Measurements from ENCODE around the gene SPEF2. TPM values are rescaled to one million over a fixed set of nuclear protein-coding genes. Genes with fewer than 3 reads are reported as not detected.
"Not testable (repeated sequence)": the region's sequence is repeated elsewhere in the genome, so short reads cannot be mapped to it uniquely, and the experiment has no call there.

Gene SPEF2
- total RNA-seq, 2 experiments from 2014 or later = 3.2 TPM

- H3K4me3 Mint-ChIP-seq = no peak overlapping the region
Observed at GRCh38 chr5:35668319-35668718, 50.7 kb downstream of the SPEF2 start.

GRCh38 chr5:35668794-35669193 is 51.1 kb downstream of the SPEF2 start:
- peak overlapping the region; percentile 93 for H3K27ac Mint-ChIP-seq
- peaks cover 18% of the 10 kb centered on the region for H3K4me1 ChIP-seq (ENCODE audit: insufficient read depth, low read length)
- POLR2A ChIA-PET = interaction anchor here (1.2 to 2.1 kb wide), 3 partner anchors 10 to 185 kb away, joined by 3 to 9 read pairs (median 3); no protein-coding TSS in a partner anchor
- DNase-seq (no peak), ATAC-seq (ENCODE audit: poor library complexity) (no peak)
- H3K4me3 ChIP-seq (ENCODE audit: low read length) = no peak overlapping the region
- peaks cover 96% of the 10 kb centered on the region for H3K4me1 Mint-ChIP-seq (ENCODE audit: low read depth)
- TF ChIP-seq, protein P1, sequence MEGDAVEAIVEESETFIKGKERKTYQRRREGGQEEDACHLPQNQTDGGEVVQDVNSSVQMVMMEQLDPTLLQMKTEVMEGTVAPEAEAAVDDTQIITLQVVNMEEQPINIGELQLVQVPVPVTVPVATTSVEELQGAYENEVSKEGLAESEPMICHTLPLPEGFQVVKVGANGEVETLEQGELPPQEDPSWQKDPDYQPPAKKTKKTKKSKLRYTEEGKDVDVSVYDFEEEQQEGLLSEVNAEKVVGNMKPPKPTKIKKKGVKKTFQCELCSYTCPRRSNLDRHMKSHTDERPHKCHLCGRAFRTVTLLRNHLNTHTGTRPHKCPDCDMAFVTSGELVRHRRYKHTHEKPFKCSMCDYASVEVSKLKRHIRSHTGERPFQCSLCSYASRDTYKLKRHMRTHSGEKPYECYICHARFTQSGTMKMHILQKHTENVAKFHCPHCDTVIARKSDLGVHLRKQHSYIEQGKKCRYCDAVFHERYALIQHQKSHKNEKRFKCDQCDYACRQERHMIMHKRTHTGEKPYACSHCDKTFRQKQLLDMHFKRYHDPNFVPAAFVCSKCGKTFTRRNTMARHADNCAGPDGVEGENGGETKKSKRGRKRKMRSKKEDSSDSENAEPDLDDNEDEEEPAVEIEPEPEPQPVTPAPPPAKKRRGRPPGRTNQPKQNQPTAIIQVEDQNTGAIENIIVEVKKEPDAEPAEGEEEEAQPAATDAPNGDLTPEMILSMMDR (IDR thresholded peaks at IDR 0.05) = no peak
- no peak overlapping the region for H3K4me3 Mint-ChIP-seq
- H3K36me3 Mint-ChIP-seq (ENCODE audit: low read depth) = peaks cover 52% of the 10 kb centered on the region
- peaks cover 3% of the 10 kb centered on the region for H3K9me3 Mint-ChIP-seq
- no peaks in the 10 kb centered on the region for H3K27me3 Mint-ChIP-seq
- intact Hi-C loops (cut with DNase I, micrococcal nuclease) = no loop called here
- CTCF ChIA-PET = interaction anchor here (2.0 to 4.6 kb wide), 2 partner anchors 17 to 256 kb away, joined by 7 to 27 read pairs; no protein-coding TSS in a partner anchor
- no peaks in the 10 kb centered on the region for H3K36me3 ChIP-seq (ENCODE audit: insufficient read depth, low read length)
- H3K9me3 ChIP-seq (ENCODE audit: control insufficient read depth in 1 of 2, insufficient read depth in 1 of 2, low read length in 2 of 2) = no peaks in the 10 kb centered on the region
- H3K27ac ChIP-seq (ENCODE audit: low read depth in 1 of 2, low read length in 2 of 2) = no peak overlapping the region
- H3K27me3 ChIP-seq (ENCODE audit: control insufficient read depth in 1 of 2, insufficient read depth in 2 of 2, low read length in 2 of 2) = no peaks in the 10 kb centered on the region

More at GRCh38 chr5:35668319-35668718, 50.7 kb downstream of the SPEF2 start:
- no peaks in the 10 kb centered on the region for H3K27me3 Mint-ChIP-seq
- H3K4me1 Mint-ChIP-seq (ENCODE audit: low read depth) = peaks cover 96% of the 10 kb centered on the region
- H3K27ac Mint-ChIP-seq = peak overlapping the region; percentile 93
- ChIA-PET CTCF (interaction anchor here (2.0 to 4.6 kb wide), 2 partner anchors 17 to 257 kb away, joined by 7 to 27 read pairs; no protein-coding TSS in a partner anchor), POLR2A (interaction anchor here (1.2 kb wide), 1 partner anchor 11 kb away, joined by 3 read pairs; no protein-coding TSS in a partner anchor)
- peaks cover 3% of the 10 kb centered on the region for H3K9me3 Mint-ChIP-seq
- TF ChIP-seq, protein P1 (IDR thresholded peaks at IDR 0.05) = no peak
- no peak for DNase-seq
- intact Hi-C loops (cut with DNase I, micrococcal nuclease) = no loop called here
- no peak for ATAC-seq (ENCODE audit: poor library complexity)
- no peaks in the 10 kb centered on the region for H3K9me3 ChIP-seq (ENCODE audit: control insufficient read depth in 1 of 2, insufficient read depth in 1 of 2, low read length in 2 of 2)
- no peak overlapping the region for H3K4me3 ChIP-seq (ENCODE audit: low read length)
- peak overlapping the region in 1 of 2 donors; percentile 6 for H3K27ac ChIP-seq (ENCODE audit: low read depth in 1 of 2, low read length in 2 of 2)
- H3K36me3 ChIP-seq (ENCODE audit: insufficient read depth, low read length) = no peaks in the 10 kb centered on the region
- H3K36me3 Mint-ChIP-seq (ENCODE audit: low read depth) = peaks cover 57% of the 10 kb centered on the region
- no peaks in the 10 kb centered on the region for H3K27me3 ChIP-seq (ENCODE audit: control insufficient read depth in 1 of 2, insufficient read depth in 2 of 2, low read length in 2 of 2)
- H3K4me1 ChIP-seq (ENCODE audit: insufficient read depth, low read length) = peaks cover 15% of the 10 kb centered on the region

DNA sequence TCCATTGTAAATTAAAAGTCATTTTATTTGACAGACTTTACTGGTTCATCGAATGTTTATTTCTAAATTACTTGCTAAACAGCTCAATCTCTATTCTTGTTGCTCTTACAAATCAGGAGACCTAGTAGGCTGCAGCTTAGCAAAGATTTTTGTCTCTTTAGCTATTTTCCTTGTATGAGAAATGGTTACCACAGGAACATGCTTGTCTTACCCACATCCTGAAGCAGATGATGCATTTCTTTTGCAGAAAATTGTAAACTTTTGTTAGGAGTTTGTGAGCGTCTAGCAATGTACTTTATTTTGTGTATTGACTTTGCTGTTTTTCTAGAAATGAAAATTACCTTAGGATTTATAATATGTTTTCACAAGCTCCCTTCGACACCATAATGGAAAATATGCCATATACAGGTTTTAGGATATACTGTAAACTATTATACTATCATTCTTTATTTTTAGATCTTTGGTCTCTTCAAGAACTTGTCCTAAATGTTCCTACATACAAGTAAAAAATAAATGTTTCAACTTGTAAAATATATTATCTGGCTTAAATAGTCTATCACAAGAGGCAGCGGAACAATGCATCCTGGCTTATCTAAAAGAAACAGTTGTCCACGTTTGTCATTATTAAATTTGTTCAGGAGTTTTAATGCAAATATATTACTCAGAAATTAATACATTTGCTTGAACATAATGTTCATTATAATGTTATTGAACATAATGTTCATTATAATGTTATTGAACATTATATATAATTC is 54.1 kb downstream of the SPEF2 start:
- Histone ChIP-seq H3K27ac (ENCODE audit: low read depth in 1 of 2, low read length in 2 of 2) (peak overlapping the region in 1 of 2 donors; percentile 60), H3K27me3 (ENCODE audit: control insufficient read depth in 1 of 2, insufficient read depth in 2 of 2, low read length in 2 of 2) (no peaks in the 10 kb centered on the region), H3K9me3 (ENCODE audit: control insufficient read depth in 1 of 2, insufficient read depth in 1 of 2, low read length in 2 of 2) (no peaks in the 10 kb centered on the region), H3K36me3 (ENCODE audit: insufficient read depth, low read length) (no peaks in the 10 kb centered on the region), H3K4me1 (ENCODE audit: insufficient read depth, low read length) (peaks cover 10% of the 10 kb centered on the region), H3K4me3 (ENCODE audit: low read length) (peak overlapping the region; percentile 6)
- no peaks in the 10 kb centered on the region for H3K27me3 Mint-ChIP-seq
- DNase-seq (peak in 3 of 14 experiments; percentile 59 to 74 (median 62)), ATAC-seq (ENCODE audit: poor library complexity) (peak; percentile 76)
- TF ChIP-seq, protein P1 (IDR thresholded peaks at IDR 0.05) = no peak
- ChIA-PET POLR2A (interaction anchor here (0.6 to 2.8 kb wide), 15 partner anchors 11 to 253 kb away, joined by 3 to 19 read pairs (median 4); partner anchors contain the start of gene IL7R), CTCF (interaction anchor here (1.0 to 4.6 kb wide), 4 partner anchors 14 to 254 kb away, joined by 3 to 27 read pairs (median 6); no protein-coding TSS in a partner anchor)
- H3K27ac Mint-ChIP-seq = peak overlapping the region; percentile 93
- peaks cover 84% of the 10 kb centered on the region for H3K4me1 Mint-ChIP-seq (ENCODE audit: low read depth)
- H3K9me3 Mint-ChIP-seq = no peaks in the 10 kb centered on the region
- intact Hi-C loops (cut with DNase I, micrococcal nuclease) = loop anchor here in 1 of 2 experiments (2.0 to 5.0 kb wide), 5 partner anchors 13 to 256 kb away; no protein-coding TSS in a partner anchor
- peaks cover 28% of the 10 kb centered on the region for H3K36me3 Mint-ChIP-seq (ENCODE audit: low read depth)
- H3K4me3 Mint-ChIP-seq = peak overlapping the region; percentile 35

GRCh38 chr5:35672296-35672655 is 54.6 kb downstream of the SPEF2 start:
- Mint-ChIP-seq H3K4me1 (ENCODE audit: low read depth) (peaks cover 78% of the 10 kb centered on the region), H3K27ac (peak overlapping the region; percentile 93), H3K36me3 (ENCODE audit: low read depth) (peaks cover 22% of the 10 kb centered on the region)
- H3K27me3 Mint-ChIP-seq; H3K4me1 ChIP-seq (ENCODE audit: insufficient read depth, low read length); H3K27me3 ChIP-seq (ENCODE audit: control insufficient read depth in 1 of 2, insufficient read depth in 2 of 2, low read length in 2 of 2); H3K9me3 Mint-ChIP-seq; ATAC-seq (ENCODE audit: poor library complexity); H3K4me3 Mint-ChIP-seq; H3K36me3 ChIP-seq (ENCODE audit: insufficient read depth, low read length); DNase-seq; H3K4me3 ChIP-seq (ENCODE audit: low read length); H3K9me3 ChIP-seq (ENCODE audit: control insufficient read depth in 1 of 2, insufficient read depth in 1 of 2, low read length in 2 of 2); H3K27ac ChIP-seq (ENCODE audit: low read depth in 1 of 2, low read length in 2 of 2): not testable (repeated sequence)
- ChIA-PET POLR2A (interaction anchor here (0.9 to 2.8 kb wide), 7 partner anchors 12 to 210 kb away, joined by 3 to 19 read pairs (median 9); no protein-coding TSS in a partner anchor), CTCF (interaction anchor here (1.3 to 4.6 kb wide), 3 partner anchors 14 to 253 kb away, joined by 8 to 27 read pairs (median 10); no protein-coding TSS in a partner anchor)
- intact Hi-C loops (cut with DNase I, micrococcal nuclease) = loop anchor here in 1 of 2 experiments (2.0 to 5.0 kb wide), 4 partner anchors 13 to 255 kb away; no protein-coding TSS in a partner anchor
